Sigmoid colon (tissue), 7 donors: ENCODE data around the gene DNAJC17. TPM values are rescaled to one million over a fixed set of nuclear protein-coding genes. Genes with fewer than 3 reads are reported as not detected.
A peak's percentile ranks its signal among the peaks of the same experiment; 100 is the strongest.

Experiments
- DNase-seq: peaks from one replicate; pipeline ENCODE4 v3.0.0-alpha.2; 2019
- H3K27ac ChIP-seq, 4 donors: fragments of 200-600 bp; sonication (generic); one replicate each; pipeline ENCODE4 v1.5.1; 2016 to 2019; ENCODE audit warnings: mild to moderate bottlenecking in 1 of 4
- H3K27me3 ChIP-seq, 3 donors: fragments of 200-600 bp; sonication (generic); one replicate each; pipeline ENCODE4 v1.5.1; 2019; ENCODE audit warnings: mild to moderate bottlenecking in 1 of 3
- H3K36me3 ChIP-seq, 4 donors: fragments of 200-600 bp; sonication (generic); one replicate each; pipeline ENCODE4 v1.5.1; 2016 to 2019
- H3K4me1 ChIP-seq, 4 donors: fragments of 200-600 bp; sonication (generic); one replicate each; pipeline ENCODE4 v1.5.1; 2017 to 2019
- H3K4me3 ChIP-seq, 4 donors: fragments of 200-600 bp; sonication (generic); one replicate each; pipeline ENCODE4 v1.5.1; 2017 to 2019; ENCODE audit warnings: mild to moderate bottlenecking in 2 of 4, moderate library complexity in 1 of 4
- H3K9me3 ChIP-seq, 4 donors: fragments of 200-600 bp in 3 of 4; sonication (generic) in 3 of 4; one replicate each; pipeline versions ENCODE4 v1.5.1 to v1.6.1; 2013 to 2019
- EP300 ChIP-seq, 4 donors: sonication (generic); formaldehyde crosslinking; IDR thresholded peaks; one replicate each; pipeline ENCODE4 v1.6.1; 2017; ENCODE audit warnings: antibody characterized with exemption in 4 of 4
- POLR2A ChIP-seq, 2 donors: fragments of 450-650 bp; IDR thresholded peaks; one replicate each; pipeline ENCODE4 v1.6.1; 2016; ENCODE audit warnings: antibody characterized with exemption in 2 of 2, mild to moderate bottlenecking in 2 of 2, moderate library complexity in 2 of 2
- POLR2AphosphoS5 ChIP-seq, 4 donors: sonication (generic); formaldehyde crosslinking; IDR thresholded peaks; one replicate each; pipeline ENCODE4 v1.6.1; 2017; ENCODE audit warnings: antibody characterized with exemption in 4 of 4
- WGBS, 2 donors: extraction: QIAGEN DNeasy Blood & Tissue Kit; methylation state at CpG; one replicate each; pipeline ENCODE4 v1.1.7; 2013; 5-methylcytosine and 5-hydroxymethylcytosine counted together
- intact Hi-C: fragments of 100-400 bp; cut with DNase I; formaldehyde crosslinking; loops from one replicate; pipeline ENCODE4 v1.15.1; 2023
- polyA plus RNA-seq, 3 donors: library from polyadenylated mRNA; stranded (reverse); fragments of 200-250 nt; gene quantifications; one replicate each; pipeline ENCODE4 v1.2.3, GENCODE V29; 2013
- total RNA-seq, 4 donors: library from RNA; depleted of rRNA; stranded (reverse); fragments of >200 nt; gene quantifications; one replicate each; pipeline ENCODE4 v1.1.0, GENCODE V29; 2016
- TF ChIP-seq, protein P1 (sequence below), 4 experiments: fragments of 450-650 bp in 3 of 4; fragments of 200-600 bp in 1 of 4; IDR thresholded peaks; one replicate each; pipeline ENCODE4 v1.5.1; 2016 to 2019; ENCODE audit warnings: antibody characterized with exemption in 4 of 4, mild to moderate bottlenecking in 3 of 4, moderate library complexity in 2 of 4
- donor health status: healthy with polysubstance abuse.
- donor health status: Bipolar disorder and iron deficiency.
- donor health status: healthy.

Gene DNAJC17
- total and polyA plus RNA-seq, 7 donors: 9.1 to 56.4 (median 25.8) TPM

DNA sequence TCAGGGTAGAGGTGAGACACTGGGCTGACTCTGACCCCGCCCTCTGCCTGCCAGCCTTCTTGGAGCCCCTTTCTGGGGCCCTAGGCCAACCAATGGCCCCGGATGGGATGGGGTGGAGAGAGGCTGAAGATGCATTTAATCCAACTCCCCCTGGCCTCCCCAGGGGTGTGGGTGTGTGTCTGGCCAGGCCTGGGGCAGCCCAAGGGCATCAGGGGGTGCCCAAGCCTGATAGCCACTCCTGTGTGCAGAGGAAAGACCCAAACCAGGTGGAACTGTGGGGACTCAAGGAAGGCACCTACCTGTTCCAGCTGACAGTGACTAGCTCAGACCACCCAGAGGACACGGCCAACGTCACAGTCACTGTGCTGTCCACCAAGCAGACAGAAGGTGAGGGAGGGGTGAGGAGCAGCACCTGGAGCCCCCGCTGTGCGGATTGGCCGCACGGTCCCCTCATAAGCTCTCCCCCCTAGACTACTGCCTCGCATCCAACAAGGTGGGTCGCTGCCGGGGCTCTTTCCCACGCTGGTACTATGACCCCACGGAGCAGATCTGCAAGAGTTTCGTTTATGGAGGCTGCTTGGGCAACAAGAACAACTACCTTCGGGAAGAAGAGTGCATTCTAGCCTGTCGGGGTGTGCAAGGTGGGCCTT is 46.1 kb upstream of the DNAJC17 start:
- Histone ChIP-seq H3K4me1 (peaks cover 0 to 8% (median 3%) of the 10 kb centered on the region in 4 donors), H3K9me3 (no peaks in the 10 kb centered on the region), H3K27ac (no peak overlapping the region), H3K36me3 (no peaks in the 10 kb centered on the region), H3K4me3 (no peak overlapping the region), H3K27me3 (peaks cover 0 to 12% (median 0%) of the 10 kb centered on the region in 3 donors)
- DNase-seq: no peak
- TF ChIP-seq, protein P1, sequence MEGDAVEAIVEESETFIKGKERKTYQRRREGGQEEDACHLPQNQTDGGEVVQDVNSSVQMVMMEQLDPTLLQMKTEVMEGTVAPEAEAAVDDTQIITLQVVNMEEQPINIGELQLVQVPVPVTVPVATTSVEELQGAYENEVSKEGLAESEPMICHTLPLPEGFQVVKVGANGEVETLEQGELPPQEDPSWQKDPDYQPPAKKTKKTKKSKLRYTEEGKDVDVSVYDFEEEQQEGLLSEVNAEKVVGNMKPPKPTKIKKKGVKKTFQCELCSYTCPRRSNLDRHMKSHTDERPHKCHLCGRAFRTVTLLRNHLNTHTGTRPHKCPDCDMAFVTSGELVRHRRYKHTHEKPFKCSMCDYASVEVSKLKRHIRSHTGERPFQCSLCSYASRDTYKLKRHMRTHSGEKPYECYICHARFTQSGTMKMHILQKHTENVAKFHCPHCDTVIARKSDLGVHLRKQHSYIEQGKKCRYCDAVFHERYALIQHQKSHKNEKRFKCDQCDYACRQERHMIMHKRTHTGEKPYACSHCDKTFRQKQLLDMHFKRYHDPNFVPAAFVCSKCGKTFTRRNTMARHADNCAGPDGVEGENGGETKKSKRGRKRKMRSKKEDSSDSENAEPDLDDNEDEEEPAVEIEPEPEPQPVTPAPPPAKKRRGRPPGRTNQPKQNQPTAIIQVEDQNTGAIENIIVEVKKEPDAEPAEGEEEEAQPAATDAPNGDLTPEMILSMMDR (IDR thresholded peaks at IDR 0.05): no peak
- TF ChIP-seq POLR2A (IDR thresholded peaks at IDR 0.05) (no peak), EP300 (IDR thresholded peaks at IDR 0.05) (no peak), POLR2AphosphoS5 (IDR thresholded peaks at IDR 0.05) (no peak)
- intact Hi-C loops: no loop called here
- WGBS, 2 donors: 86 to 92% methylated on average over 16 of the region's 16 CpGs

DNA sequence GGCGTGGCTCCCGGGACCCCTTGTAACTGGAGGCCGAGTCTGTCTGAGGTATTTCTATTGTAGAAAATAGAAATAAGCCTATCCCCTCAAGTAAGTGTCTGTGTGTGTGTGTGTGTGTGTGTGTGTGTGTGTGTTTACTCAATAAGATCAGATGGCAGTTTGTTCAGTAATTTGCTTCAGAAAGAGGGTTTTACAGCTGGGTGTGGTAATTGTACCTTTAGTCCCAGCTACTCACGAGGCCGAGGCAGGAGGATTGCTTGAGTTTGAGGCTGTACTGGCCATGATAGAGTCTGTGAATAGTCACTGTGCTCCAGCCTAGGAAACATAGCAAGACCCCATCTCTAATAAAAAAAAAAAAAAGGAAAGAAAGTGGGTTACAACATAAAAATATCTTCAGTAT is 45.3 kb upstream of the DNAJC17 start:
- no peak for DNase-seq
- Histone ChIP-seq H3K4me3 (no peak overlapping the region), H3K36me3 (no peaks in the 10 kb centered on the region), H3K4me1 (peaks cover 0 to 3% (median 1%) of the 10 kb centered on the region in 4 donors), H3K27me3 (peaks cover 0 to 7% (median 0%) of the 10 kb centered on the region in 3 donors), H3K9me3 (no peaks in the 10 kb centered on the region), H3K27ac (no peak overlapping the region)
- no peak for TF ChIP-seq EP300 (IDR thresholded peaks at IDR 0.05)
- no peak for TF ChIP-seq POLR2AphosphoS5 (IDR thresholded peaks at IDR 0.05)
- no peak for TF ChIP-seq POLR2A (IDR thresholded peaks at IDR 0.05)
- TF ChIP-seq, protein P1 (IDR thresholded peaks at IDR 0.05): no peak
- intact Hi-C loops: no loop called here
- WGBS, 2 donors: 25 to 70% methylated on average over 5 of the region's 5 CpGs

DNA sequence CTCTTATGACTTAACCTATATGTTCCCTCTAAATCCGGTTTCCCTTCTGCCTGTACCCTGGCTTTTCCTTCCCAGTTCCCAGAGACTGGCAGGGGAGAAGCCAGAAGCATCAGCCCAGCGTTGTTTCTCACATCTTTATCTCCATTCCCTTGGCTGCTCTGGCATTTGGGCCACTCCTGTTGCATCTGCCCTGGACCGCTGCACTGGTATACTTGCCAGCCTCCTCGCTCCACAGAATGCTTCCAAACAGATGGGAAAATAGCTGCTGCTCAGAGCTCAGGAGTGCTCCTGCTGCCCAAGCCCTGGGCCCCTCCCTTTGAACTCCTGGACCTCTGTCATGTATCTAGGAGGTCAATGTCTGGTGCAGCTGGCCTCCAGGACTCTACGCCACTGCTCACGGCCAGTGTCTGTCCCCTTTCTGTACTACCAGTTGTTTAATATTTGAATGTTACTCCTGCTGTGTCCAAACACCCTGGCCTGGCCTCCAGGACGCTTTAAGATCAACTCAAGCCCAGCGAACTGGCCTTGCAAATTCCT is 43.4 kb upstream of the DNAJC17 start:
- Histone ChIP-seq H3K4me1 (no peaks in the 10 kb centered on the region), H3K9me3 (no peaks in the 10 kb centered on the region), H3K27ac (no peak overlapping the region), H3K36me3 (no peaks in the 10 kb centered on the region), H3K27me3 (peaks cover 5 to 26% (median 5%) of the 10 kb centered on the region in 3 donors), H3K4me3 (no peak overlapping the region)
- WGBS, 2 donors: 75 to 91% methylated on average over 8 of the region's 8 CpGs
- DNase-seq: no peak
- TF ChIP-seq EP300 (IDR thresholded peaks at IDR 0.05) (no peak), POLR2A (IDR thresholded peaks at IDR 0.05) (no peak), POLR2AphosphoS5 (IDR thresholded peaks at IDR 0.05) (no peak)
- TF ChIP-seq, protein P1 (IDR thresholded peaks at IDR 0.05): no peak
- intact Hi-C loops: no loop called here

DNA sequence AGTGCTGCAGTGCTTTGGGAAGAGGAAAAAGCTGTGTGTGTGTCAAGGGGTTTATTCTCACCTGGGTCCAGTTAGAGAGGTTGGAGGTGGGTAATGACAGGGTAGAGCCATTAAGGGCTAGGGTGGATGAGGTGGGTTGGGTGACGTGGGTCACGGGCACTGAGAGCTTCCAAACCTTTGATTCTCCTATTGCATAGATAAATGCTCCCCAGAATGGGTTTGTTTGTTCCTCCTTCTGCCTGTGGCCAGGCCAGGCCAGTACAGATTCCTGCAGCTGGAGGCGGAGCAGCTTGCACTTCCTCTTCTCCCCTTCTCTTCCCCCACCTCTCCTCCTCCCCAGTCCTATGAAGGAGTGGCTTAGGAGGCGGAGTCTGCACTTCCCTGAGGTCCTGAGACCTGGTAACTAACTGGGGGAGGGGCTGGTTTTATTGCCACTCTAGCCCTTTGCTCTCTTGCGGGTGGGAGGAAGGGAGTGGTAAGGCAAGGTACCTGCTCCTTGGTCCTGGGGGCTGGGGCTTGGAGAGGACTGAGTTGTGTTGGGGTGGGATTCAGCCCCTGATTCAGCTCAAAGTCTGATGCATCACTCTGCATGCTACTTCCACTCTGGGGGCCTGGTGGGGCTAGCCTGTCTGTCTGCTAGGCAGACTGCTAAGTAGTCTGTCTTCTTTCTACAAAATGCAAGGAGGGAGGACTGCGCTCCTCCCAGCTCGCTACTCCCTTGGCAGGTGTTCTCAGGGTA is 40.1 kb upstream of the DNAJC17 start:
- H3K4me1 ChIP-seq: peaks cover 0 to 19% (median 18%) of the 10 kb centered on the region in 4 donors
- TF ChIP-seq POLR2A (IDR thresholded peaks at IDR 0.05) (peak in 1 of 2 donors; percentile 62), EP300 (IDR thresholded peaks at IDR 0.05) (no peak), POLR2AphosphoS5 (IDR thresholded peaks at IDR 0.05) (peak in 1 of 4 donors; percentile 23)
- TF ChIP-seq, protein P1 (IDR thresholded peaks at IDR 0.05): no peak
- H3K27me3 ChIP-seq: peaks cover 22 to 51% (median 31%) of the 10 kb centered on the region in 3 donors
- DNase-seq: no peak
- 11 to 48% methylated on average over 7 of the region's 7 CpGs for WGBS, 2 donors
- H3K9me3 ChIP-seq: no peaks in the 10 kb centered on the region
- intact Hi-C loops: no loop called here
- H3K4me3 ChIP-seq: no peak overlapping the region
- H3K27ac ChIP-seq: peak overlapping the region in 1 of 4 donors; percentile 17
- H3K36me3 ChIP-seq: no peaks in the 10 kb centered on the region
